Prostate gland (tissue), 2 donors: ENCODE results near the gene MMRN1. TPM values are rescaled to one million over a fixed set of nuclear protein-coding genes. Genes with fewer than 3 reads are reported as not detected.
A peak's percentile ranks its signal among the peaks of the same experiment; 100 is the strongest.

Experiments used
- DNase-seq: peaks from one replicate; pipeline ENCODE4 v3.0.0-alpha.2; 2019; ENCODE audit warnings: low spot score
- H3K27ac ChIP-seq, 2 donors: fragments of 200-600 bp; sonication (generic); 2 replicates each; pipeline ENCODE4 v1.5.1; 2017 to 2019
- H3K27me3 ChIP-seq: fragments of 200-600 bp; sonication (generic); replicated peaks from 2 replicates; pipeline ENCODE4 v1.5.1; 2019; ENCODE audit not compliant: insufficient read depth
- H3K36me3 ChIP-seq, 2 donors: fragments of 200-600 bp; sonication (generic); 1 replicate in 1 of 2; 2 replicates in 1 of 2; pipeline versions ENCODE4 v1.5.1 to v1.8.1; 2017 to 2019
- H3K4me1 ChIP-seq: fragments of 200-600 bp; sonication (generic); replicated peaks from 2 replicates; pipeline ENCODE4 v1.5.1; 2019
- H3K4me3 ChIP-seq, 2 donors: fragments of 200-600 bp; sonication (generic); 2 replicates each; pipeline ENCODE4 v1.5.1; 2017 to 2019
- H3K9me3 ChIP-seq: fragments of 200-600 bp; sonication (generic); 2 replicates; pipeline ENCODE4 v1.5.1; 2017
- POLR2A ChIP-seq: fragments of 450-650 bp; IDR thresholded peaks from one replicate; pipeline ENCODE4 v1.6.1; 2016; ENCODE audit warnings: antibody characterized with exemption, mild to moderate bottlenecking
- POLR2AphosphoS5 ChIP-seq: sonication (generic); formaldehyde crosslinking; IDR thresholded peaks from one replicate; pipeline ENCODE4 v1.6.1; 2017; ENCODE audit warnings: antibody characterized with exemption
- WGBS: methylation state at CpG from one replicate; pipeline ENCODE4 v1.1.5; 2018; 5-methylcytosine and 5-hydroxymethylcytosine counted together
- intact Hi-C: fragments of 100-400 bp; cut with DNase I; formaldehyde crosslinking; loops from one replicate; pipeline ENCODE4 v1.14.2; 2022
- total RNA-seq, 2 donors: library from RNA; depleted of rRNA; stranded (reverse); fragments of >200 nt; gene quantifications; one replicate each; pipeline ENCODE4 v1.1.0, GENCODE V29; 2016
- TF ChIP-seq, protein P1 (sequence below), 4 experiments: fragments of 200-600 bp in 2 of 4; fragments of 450-650 bp in 2 of 4; sonication (generic) in 2 of 4; IDR thresholded peaks; 1 replicate in 3 of 4; 2 replicates in 1 of 4; pipeline ENCODE4 v1.5.1; 2016 to 2019; ENCODE audit warnings: antibody characterized with exemption in 4 of 4, mild to moderate bottlenecking in 2 of 4, moderate library complexity in 2 of 4

The MMRN1 gene
- total RNA-seq, 2 donors from 2014 or later, result 5.9 to 10.6 TPM

DNA sequence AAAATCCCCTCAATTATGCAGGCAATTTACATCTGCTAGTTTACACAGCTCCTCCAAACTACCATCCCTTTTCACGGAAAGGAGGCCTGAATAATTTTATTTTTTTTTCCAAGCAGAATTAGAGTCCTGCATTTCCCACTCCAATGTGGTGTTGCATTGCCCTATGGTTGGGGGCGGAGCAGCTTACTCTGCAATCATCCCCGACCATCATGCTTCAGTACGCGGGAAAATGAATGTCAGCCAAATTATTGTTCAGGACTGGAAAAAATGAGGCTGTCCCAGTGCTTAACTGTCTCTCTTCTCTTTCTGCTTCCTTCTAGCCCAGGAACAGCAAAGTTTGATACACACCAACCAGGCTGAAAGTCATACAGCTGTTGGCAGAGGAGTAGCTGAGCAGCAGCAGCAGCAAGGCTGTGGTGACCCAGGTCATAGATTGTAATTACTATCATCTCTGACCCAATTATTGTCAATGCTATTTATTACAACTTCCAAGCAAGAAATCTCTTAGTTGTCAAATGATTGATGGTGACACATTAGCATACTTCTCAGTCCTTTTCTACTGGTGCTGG, 28.3 kb downstream of the MMRN1 start:
- DNase-seq, result no peak
- TF ChIP-seq, protein P1, sequence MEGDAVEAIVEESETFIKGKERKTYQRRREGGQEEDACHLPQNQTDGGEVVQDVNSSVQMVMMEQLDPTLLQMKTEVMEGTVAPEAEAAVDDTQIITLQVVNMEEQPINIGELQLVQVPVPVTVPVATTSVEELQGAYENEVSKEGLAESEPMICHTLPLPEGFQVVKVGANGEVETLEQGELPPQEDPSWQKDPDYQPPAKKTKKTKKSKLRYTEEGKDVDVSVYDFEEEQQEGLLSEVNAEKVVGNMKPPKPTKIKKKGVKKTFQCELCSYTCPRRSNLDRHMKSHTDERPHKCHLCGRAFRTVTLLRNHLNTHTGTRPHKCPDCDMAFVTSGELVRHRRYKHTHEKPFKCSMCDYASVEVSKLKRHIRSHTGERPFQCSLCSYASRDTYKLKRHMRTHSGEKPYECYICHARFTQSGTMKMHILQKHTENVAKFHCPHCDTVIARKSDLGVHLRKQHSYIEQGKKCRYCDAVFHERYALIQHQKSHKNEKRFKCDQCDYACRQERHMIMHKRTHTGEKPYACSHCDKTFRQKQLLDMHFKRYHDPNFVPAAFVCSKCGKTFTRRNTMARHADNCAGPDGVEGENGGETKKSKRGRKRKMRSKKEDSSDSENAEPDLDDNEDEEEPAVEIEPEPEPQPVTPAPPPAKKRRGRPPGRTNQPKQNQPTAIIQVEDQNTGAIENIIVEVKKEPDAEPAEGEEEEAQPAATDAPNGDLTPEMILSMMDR (IDR thresholded peaks at IDR 0.05), result no peak
- TF ChIP-seq POLR2A, result no peak
- Histone ChIP-seq H3K27ac (no peak overlapping the region), H3K9me3 (no peaks in the 10 kb centered on the region), H3K4me1 (no peaks in the 10 kb centered on the region), H3K27me3 (no peaks in the 10 kb centered on the region), H3K4me3 (no peak overlapping the region), H3K36me3 (no peaks in the 10 kb centered on the region)
- intact Hi-C loops, result no loop called here
- 69% methylated on average over 5 of the region's 5 CpGs for WGBS

DNA sequence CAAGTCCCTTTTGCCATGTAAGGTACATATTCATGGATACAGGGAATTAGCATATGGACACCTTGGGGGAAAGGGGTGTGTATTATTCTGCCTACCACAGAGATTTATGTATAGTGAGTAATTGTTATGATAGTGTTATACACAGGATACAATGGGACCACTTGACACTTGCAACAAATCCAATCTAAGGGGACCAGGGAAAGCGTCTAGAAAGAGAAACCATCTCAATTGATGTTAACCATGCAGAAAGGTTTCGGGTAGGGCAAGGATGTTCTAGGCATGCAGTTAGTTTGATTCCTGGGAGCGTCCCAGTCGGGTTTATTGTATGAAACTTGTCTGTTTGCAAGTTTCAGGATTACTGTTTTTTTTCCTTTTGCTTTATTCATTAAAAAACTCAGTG, 34.2 kb downstream of the MMRN1 start:
- intact Hi-C loops, result no loop called here

DNA sequence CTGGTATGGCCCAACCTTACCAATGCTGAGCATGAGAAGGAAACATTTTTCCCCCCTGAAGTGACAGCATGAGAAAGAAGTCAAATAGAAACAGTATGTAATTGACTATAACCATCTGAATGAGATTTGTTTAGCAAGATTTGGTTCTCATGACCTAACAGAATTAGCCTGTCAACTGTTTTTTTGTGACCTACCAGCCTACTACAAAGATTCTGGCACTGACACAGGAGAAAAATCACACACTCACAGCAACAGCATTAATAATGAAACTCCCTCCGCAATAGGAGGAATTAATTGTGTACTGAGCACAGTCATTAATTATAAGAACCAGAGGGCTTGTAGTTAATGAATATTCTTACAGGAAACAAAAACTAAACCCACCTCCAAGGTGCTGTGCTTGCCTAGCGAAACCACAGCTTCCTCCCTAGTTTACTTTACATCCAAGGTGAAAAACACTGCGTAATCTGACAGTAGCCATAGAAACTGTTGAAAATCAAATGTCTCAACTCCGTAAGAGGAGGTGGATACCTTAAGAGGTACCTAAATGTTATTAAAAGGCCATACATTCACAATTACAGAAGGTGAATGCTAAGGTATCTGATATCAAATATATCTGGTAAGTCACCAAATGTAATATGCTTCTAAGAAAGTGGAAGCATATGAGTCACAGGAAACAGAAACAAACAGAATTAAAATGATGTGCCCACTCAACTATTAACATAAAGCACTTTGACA, 34.9 kb downstream of the MMRN1 start:
- intact Hi-C loops, result no loop called here
- DNase-seq, result no peak
- Histone ChIP-seq H3K36me3 (no peaks in the 10 kb centered on the region), H3K27me3 (no peaks in the 10 kb centered on the region), H3K9me3 (no peaks in the 10 kb centered on the region), H3K27ac (no peak overlapping the region), H3K4me1 (no peaks in the 10 kb centered on the region), H3K4me3 (no peak overlapping the region)
- no peak for TF ChIP-seq POLR2AphosphoS5
- TF ChIP-seq POLR2A, result no peak
- TF ChIP-seq, protein P1 (IDR thresholded peaks at IDR 0.05), result no peak
- 58% methylated on average over 4 of the region's 4 CpGs for WGBS

More for the DNA sequence above, 34.2 kb downstream of the MMRN1 start:
- DNase-seq, result no peak
- WGBS, result 95% methylated on average over 4 of the region's 4 CpGs
- Histone ChIP-seq H3K27ac (no peak overlapping the region), H3K36me3 (no peaks in the 10 kb centered on the region), H3K27me3 (no peaks in the 10 kb centered on the region), H3K4me1 (no peaks in the 10 kb centered on the region), H3K4me3 (no peak overlapping the region), H3K9me3 (no peaks in the 10 kb centered on the region)
- TF ChIP-seq POLR2AphosphoS5, result no peak
- TF ChIP-seq, protein P1 (IDR thresholded peaks at IDR 0.05), result no peak
- TF ChIP-seq POLR2A, result no peak

DNA sequence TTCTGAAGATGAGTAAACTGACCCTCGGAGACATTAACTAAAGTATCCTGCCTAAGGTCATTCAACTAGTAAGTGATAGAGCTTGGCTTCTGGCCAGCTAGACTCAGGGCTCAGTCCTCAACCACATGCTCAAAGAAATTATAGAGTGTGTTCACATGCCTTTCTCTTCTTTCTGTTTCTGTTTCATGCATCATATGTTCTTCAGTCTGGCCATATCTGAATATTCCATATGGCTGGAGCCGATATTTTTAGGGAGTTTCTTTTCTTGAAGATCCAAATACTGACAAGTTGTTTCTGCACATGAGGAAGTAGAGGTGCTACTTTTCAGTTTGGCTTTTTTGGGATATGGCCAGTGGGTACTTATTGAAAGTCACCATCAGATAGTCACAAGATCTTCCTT, 44.9 kb downstream of the MMRN1 start:
- whole genome bisulfite sequencing, result 34% methylated on average over 2 of the region's 2 CpGs
- Histone ChIP-seq H3K4me3 (no peak overlapping the region), H3K27me3 (no peaks in the 10 kb centered on the region), H3K36me3 (no peaks in the 10 kb centered on the region), H3K4me1 (no peaks in the 10 kb centered on the region), H3K27ac (no peak overlapping the region), H3K9me3 (no peaks in the 10 kb centered on the region)
- TF ChIP-seq POLR2A (no peak), POLR2AphosphoS5 (no peak)
- TF ChIP-seq, protein P1 (IDR thresholded peaks at IDR 0.05), result no peak
- DNase-seq, result no peak
- intact Hi-C loops, result no loop called here

DNA sequence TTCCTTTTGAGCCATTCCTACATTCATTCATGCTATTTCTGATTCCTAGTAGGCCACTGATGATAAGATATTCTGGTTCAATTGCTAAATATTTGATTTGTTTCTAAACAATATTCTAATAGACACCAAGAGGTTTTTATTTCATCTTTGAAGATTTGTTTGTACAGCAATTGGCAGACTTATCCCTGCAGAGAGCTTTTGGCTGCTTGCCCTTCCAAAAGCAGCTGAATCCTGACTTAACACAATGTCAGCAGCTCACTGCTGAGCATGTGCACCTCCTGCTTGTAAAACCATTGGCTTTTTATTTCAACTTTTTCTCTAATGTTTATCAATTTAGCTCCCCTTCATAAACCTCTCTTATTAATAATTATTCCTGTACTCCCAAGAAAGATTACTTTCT, 45.3 kb downstream of the MMRN1 start:
- Histone ChIP-seq H3K9me3 (no peaks in the 10 kb centered on the region), H3K4me1 (no peaks in the 10 kb centered on the region), H3K36me3 (no peaks in the 10 kb centered on the region), H3K27me3 (no peaks in the 10 kb centered on the region), H3K4me3 (no peak overlapping the region), H3K27ac (no peak overlapping the region)
- peak; percentile 48 for DNase-seq
- intact Hi-C loops, result no loop called here
- no peak for TF ChIP-seq POLR2A
- TF ChIP-seq, protein P1 (IDR thresholded peaks at IDR 0.05), result no peak
- no peak for TF ChIP-seq POLR2AphosphoS5
